KG1 (cell line): Measurements from ENCODE around the gene EED.
"Not testable (repeated sequence)": the region's sequence is repeated elsewhere in the genome, so short reads cannot be mapped to it uniquely, and the experiment has no call there.

Experiments
- DNase-seq: peaks from one replicate; lab custom pipeline; 2025; lab: John Stamatoyannopoulos, UW

Gene EED

GRCh38 chr11:86292912-86293616, 48.5 kb downstream of the EED start:
- no peak for DNase-seq

GRCh38 chr11:86294026-86294425, 49.5 kb downstream of the EED start:
- no peak for DNase-seq

GRCh38 chr11:86301742-86302091, 57.2 kb downstream of the EED start:
- DNase-seq: no peak

GRCh38 chr11:86302092-86302793, 57.7 kb downstream of the EED start, which contains the start of gene HIKESHI:
Gene HIKESHI, plus strand, starts transcription at chr11:86302240. Its CDS starts 209 bp downstream, at chr11:86302449.
- peak; percentile 98 for DNase-seq

- no peak for DNase-seq
Measured at GRCh38 chr11:86303257-86303656, 58.7 kb downstream of the EED start.

GRCh38 chr11:86308710-86309109, 64.2 kb downstream of the EED start:
- not testable (repeated sequence) for DNase-seq

GRCh38 chr11:86313793-86314192, 69.2 kb downstream of the EED start:
- no peak for DNase-seq

- DNase-seq: no peak
Measured at GRCh38 chr11:86314636-86315035, 70.1 kb downstream of the EED start.
